MCF 10A (cell line): Measurements from ENCODE around the gene RICTOR. TPM values are rescaled to one million over a fixed set of nuclear protein-coding genes. Genes with fewer than 3 reads are reported as not detected.

Experiments used
- BruUV-seq: library from RNA; stranded (reverse); fragments of 400-500 nt; replicated peaks from 2 replicates; lab custom pipeline; 2021; lab: Mats Ljungman, UMichigan
- CTCF ChIA-PET: fragments of 300-600 bp; sonication (Branson Sonifier 250); formaldehyde crosslinking; extraction: SDS; loops from one replicate; lab custom pipeline; 2021; ENCODE audit warnings: antibody characterized with exemption, inconsistent platforms; lab: Yijun Ruan, JAX
- POLR2A ChIA-PET: fragments of 300-600, 350-650 bp; sonication (Branson Sonifier 250); formaldehyde crosslinking; extraction: SDS; loops from one replicate; lab custom pipeline; 2020; ENCODE audit warnings: antibody characterized with exemption, inconsistent platforms; lab: Yijun Ruan, JAX
- DNase-seq: peaks from one replicate; pipeline ENCODE4 v3.0.0-alpha.2; 2018; ENCODE audit not compliant: unreplicated experiment
- H3K27ac Mint-ChIP-seq: one replicate; pipeline ENCODE4 v1.8.0; 2022; ENCODE audit warnings: mild to moderate bottlenecking, low read depth, mixed read lengths; ENCODE audit not compliant: unreplicated experiment
- H3K27me3 Mint-ChIP-seq: one replicate; pipeline ENCODE4 v1.8.0; 2022; ENCODE audit warnings: mixed read lengths; ENCODE audit not compliant: insufficient read depth, unreplicated experiment
- H3K36me3 Mint-ChIP-seq: one replicate; pipeline ENCODE4 v1.8.0; 2022; ENCODE audit warnings: mild to moderate bottlenecking, moderate library complexity, mixed read lengths; ENCODE audit not compliant: insufficient read depth, unreplicated experiment
- H3K4me1 Mint-ChIP-seq: one replicate; pipeline ENCODE4 v1.8.0; 2022; ENCODE audit warnings: mixed read lengths; ENCODE audit not compliant: insufficient read depth, unreplicated experiment
- H3K4me3 Mint-ChIP-seq: one replicate; pipeline ENCODE4 v1.8.0; 2022; ENCODE audit warnings: mild to moderate bottlenecking, moderate library complexity, mixed read lengths; ENCODE audit not compliant: unreplicated experiment
- H3K9me3 Mint-ChIP-seq: one replicate; pipeline ENCODE4 v1.8.0; 2022; ENCODE audit warnings: mixed read lengths; ENCODE audit not compliant: unreplicated experiment
- CTCF ChIP-seq: fragments of 200-600 bp; IDR thresholded peaks from one replicate; pipeline ENCODE4 v1.8.0; 2022; ENCODE audit warnings: antibody characterized with exemption, mild to moderate bottlenecking; ENCODE audit not compliant: unreplicated experiment
- intact Hi-C: fragments of 100-400 bp; cut with micrococcal nuclease; formaldehyde crosslinking; loops from 2 replicates; pipeline ENCODE4 v1.14.1; 2022
- total RNA-seq: library from RNA; stranded (reverse); gene quantifications from 2 replicates; pipeline ENCODE4 v1.2.3, GENCODE V29; 2022

Gene RICTOR
- total RNA-seq, 1 experiment from 2014 or later = 25.7 TPM

GRCh38 chr5:39072925-39073766, 1.1 kb downstream of the RICTOR start:
- peaks cover 25% of the 10 kb centered on the region for H3K36me3 Mint-ChIP-seq
- H3K4me3 Mint-ChIP-seq = peak overlapping the region; percentile 94
- no peak for TF ChIP-seq CTCF
- BruUV-seq = TSS peak; percentile 35
- intact Hi-C loops = loop anchor here (5.0 to 10.0 kb wide), 2 partner anchors 122 to 144 kb away; partner anchors contain the start of gene FYB1
- peak overlapping the region; percentile 50 for H3K27ac Mint-ChIP-seq
- peaks cover 28% of the 10 kb centered on the region for H3K4me1 Mint-ChIP-seq
- ChIA-PET CTCF (interaction anchor here (0.5 to 1.6 kb wide), 6 partner anchors 28 to 325 kb away, joined by 3 to 5 read pairs (median 3); no protein-coding TSS in a partner anchor), POLR2A (interaction anchor here (0.6 to 6.6 kb wide), 13 partner anchors 8 to 215 kb away, joined by 3 to 106 read pairs (median 4); no protein-coding TSS in a partner anchor)
- H3K9me3 Mint-ChIP-seq = no peaks in the 10 kb centered on the region
- no peaks in the 10 kb centered on the region for H3K27me3 Mint-ChIP-seq
- DNase-seq = peak; percentile 64

- no peak for TF ChIP-seq CTCF
- ChIA-PET POLR2A (interaction anchor here (1.0 kb wide), 1 partner anchor 12 kb away, joined by 3 read pairs; no protein-coding TSS in a partner anchor), CTCF (interaction anchor here (0.6 kb wide), 1 partner anchor 119 kb away, joined by 3 read pairs; no protein-coding TSS in a partner anchor)
- H3K36me3 Mint-ChIP-seq = peaks cover 18% of the 10 kb centered on the region
- no peak overlapping the region for H3K27ac Mint-ChIP-seq
- H3K9me3 Mint-ChIP-seq = no peaks in the 10 kb centered on the region
- H3K4me3 Mint-ChIP-seq = no peak overlapping the region
- intact Hi-C loops = no loop called here
- H3K27me3 Mint-ChIP-seq = no peaks in the 10 kb centered on the region
- H3K4me1 Mint-ChIP-seq = peaks cover 21% of the 10 kb centered on the region
- no TSS peak for BruUV-seq
- DNase-seq = no peak
Measured at GRCh38 chr5:39068099-39068498, 6.1 kb downstream of the RICTOR start.

- no peak for TF ChIP-seq CTCF
- no peak overlapping the region for H3K4me3 Mint-ChIP-seq
- ChIA-PET POLR2A (interaction anchor here (7.6 kb wide), 1 partner anchor 9 kb away, joined by 55 read pairs; the partner anchor contains the start of gene RICTOR), CTCF (no interaction called here)
- no peaks in the 10 kb centered on the region for H3K9me3 Mint-ChIP-seq
- H3K4me1 Mint-ChIP-seq = peaks cover 21% of the 10 kb centered on the region
- H3K27ac Mint-ChIP-seq = no peak overlapping the region
- no peaks in the 10 kb centered on the region for H3K27me3 Mint-ChIP-seq
- peaks cover 12% of the 10 kb centered on the region for H3K36me3 Mint-ChIP-seq
- DNase-seq = no peak
- BruUV-seq = no TSS peak
- intact Hi-C loops = no loop called here
Measured at GRCh38 chr5:39064450-39064849, 9.7 kb downstream of the RICTOR start.

- CTCF ChIA-PET = interaction anchor here (0.7 kb wide), 1 partner anchor 36 kb away, joined by 3 read pairs; no protein-coding TSS in a partner anchor
- DNase-seq = no peak
- BruUV-seq = no TSS peak
- Mint-ChIP-seq H3K4me3 (no peak overlapping the region), H3K27ac (peak overlapping the region; percentile 43), H3K4me1 (peaks cover 23% of the 10 kb centered on the region), H3K9me3 (no peaks in the 10 kb centered on the region), H3K36me3 (no peaks in the 10 kb centered on the region), H3K27me3 (no peaks in the 10 kb centered on the region)
- POLR2A ChIA-PET = interaction anchor here (0.7 to 7.6 kb wide), 4 partner anchors 10 to 134 kb away, joined by 3 to 55 read pairs (median 4); partner anchors contain the start of gene RICTOR
- intact Hi-C loops = no loop called here
- TF ChIP-seq CTCF = no peak
Measured at GRCh38 chr5:39063037-39063436, 11.2 kb downstream of the RICTOR start.
